Measurements from ENCODE around the gene KBTBD7. TPM values are rescaled to one million over a fixed set of nuclear protein-coding genes. Genes with fewer than 3 reads are reported as not detected.
A peak's percentile ranks its signal among the peaks of the same experiment; 100 is the strongest.

KBTBD7 gene
- total RNA-seq, 2 experiments from 2014 or later, result 10.7 to 10.8 TPM

DNA sequence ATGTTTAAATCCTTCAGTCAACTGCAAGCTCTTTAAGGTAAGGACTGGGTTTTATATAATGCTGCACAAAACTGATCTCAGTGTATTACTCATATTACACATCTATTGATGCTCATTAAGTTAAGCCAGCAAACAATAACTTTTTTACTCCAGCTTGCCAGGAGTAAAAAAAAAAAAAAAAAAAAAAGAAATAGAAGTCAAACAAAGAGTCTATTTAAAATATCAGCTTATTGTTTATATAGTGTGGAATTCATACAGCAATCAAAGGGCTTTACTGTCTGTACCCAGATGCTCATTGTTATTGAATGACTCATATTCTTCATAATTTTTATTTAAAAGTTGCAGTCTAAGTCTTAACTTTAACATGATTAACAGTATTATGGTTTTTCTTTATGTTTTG lies 21.8 kb upstream of the KBTBD7 start:
- H3K4me3 Mint-ChIP-seq, result no peak overlapping the region
- no peak for DNase-seq
- POLR2A ChIA-PET, result interaction anchor here (0.6 to 0.7 kb wide), 2 partner anchors 295 to 390 kb away, joined by 3 to 5 read pairs; no protein-coding TSS in a partner anchor
- CTCF ChIA-PET, result interaction anchor here (0.8 kb wide), 1 partner anchor 69 kb away, joined by 4 read pairs; no protein-coding TSS in a partner anchor
- no peaks in the 10 kb centered on the region for H3K4me1 Mint-ChIP-seq
- peaks cover 9% of the 10 kb centered on the region for H3K36me3 Mint-ChIP-seq (ENCODE audit: low read depth)
- H3K27me3 Mint-ChIP-seq, result no peaks in the 10 kb centered on the region
- H3K27ac Mint-ChIP-seq, result no peak overlapping the region
- H3K9me3 Mint-ChIP-seq, result peaks cover 2% of the 10 kb centered on the region

DNA sequence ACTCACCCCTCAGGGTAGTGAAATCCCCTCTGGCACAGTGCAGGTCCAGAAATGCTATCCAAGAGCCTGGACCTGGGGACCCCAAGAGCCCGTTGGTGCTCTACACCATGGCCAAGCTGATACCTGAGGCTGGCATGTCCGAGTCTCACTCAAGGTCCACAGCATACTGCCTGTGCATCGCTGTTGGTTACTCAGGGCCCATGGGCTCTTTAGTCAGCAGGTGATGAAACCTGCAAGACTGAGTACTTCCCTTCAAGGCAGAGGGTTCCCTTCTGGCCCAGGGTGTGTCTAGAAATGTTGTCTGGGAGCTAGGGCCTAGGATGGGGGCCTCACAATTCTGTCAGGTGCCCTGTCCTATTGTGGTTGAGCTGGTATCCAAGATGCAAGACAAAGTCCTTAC lies 19.6 kb upstream of the KBTBD7 start:
- CTCF ChIA-PET, result interaction anchor here (1.0 to 2.4 kb wide), 3 partner anchors 8 to 98 kb away, joined by 3 to 6 read pairs (median 3); no protein-coding TSS in a partner anchor
- Mint-ChIP-seq H3K4me1 (no peaks in the 10 kb centered on the region), H3K27ac (no peak overlapping the region), H3K27me3 (no peaks in the 10 kb centered on the region), H3K9me3 (peaks cover 3% of the 10 kb centered on the region), H3K36me3 (ENCODE audit: low read depth) (peaks cover 8% of the 10 kb centered on the region), H3K4me3 (no peak overlapping the region)
- no peak for DNase-seq
- POLR2A ChIA-PET, result no interaction called here

GRCh38 chr13:41213316-41213715 lies 18.9 kb upstream of the KBTBD7 start:
- ChIA-PET CTCF (interaction anchor here (1.0 to 2.4 kb wide), 3 partner anchors 9 to 97 kb away, joined by 3 to 6 read pairs (median 3); no protein-coding TSS in a partner anchor), POLR2A (no interaction called here)
- no peaks in the 10 kb centered on the region for H3K27me3 Mint-ChIP-seq
- peaks cover 8% of the 10 kb centered on the region for H3K36me3 Mint-ChIP-seq (ENCODE audit: low read depth)
- peaks cover 3% of the 10 kb centered on the region for H3K9me3 Mint-ChIP-seq
- H3K27ac Mint-ChIP-seq, result no peak overlapping the region
- H3K4me1 Mint-ChIP-seq, result no peaks in the 10 kb centered on the region
- no peak for DNase-seq
- H3K4me3 Mint-ChIP-seq, result no peak overlapping the region

DNA sequence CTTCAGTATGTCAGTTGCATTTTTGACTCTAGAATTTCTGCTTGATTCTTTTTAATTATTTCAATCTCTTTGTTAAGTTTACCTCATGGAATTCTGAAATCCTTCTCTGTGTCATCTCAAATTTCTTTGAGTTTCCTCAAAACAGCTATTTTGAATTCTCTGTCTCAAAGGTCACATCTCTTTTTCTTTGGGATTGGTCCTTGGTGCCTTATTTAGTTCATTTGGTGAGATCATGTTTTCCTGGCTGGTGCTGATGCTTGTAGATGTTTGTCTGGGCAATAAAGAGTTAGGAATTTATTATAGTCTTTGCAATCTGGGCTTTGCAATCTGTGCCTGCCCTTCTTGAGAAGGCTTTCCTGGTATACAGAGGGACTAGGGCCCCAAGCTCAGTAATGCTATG lies 18.5 kb upstream of the KBTBD7 start:
- H3K27ac Mint-ChIP-seq, result no peak overlapping the region
- DNase-seq, result no peak
- POLR2A ChIA-PET, result no interaction called here
- CTCF ChIA-PET, result interaction anchor here (1.0 to 2.4 kb wide), 2 partner anchors 9 to 76 kb away, joined by 3 to 6 read pairs; no protein-coding TSS in a partner anchor
- H3K4me3 Mint-ChIP-seq, result no peak overlapping the region
- peaks cover 8% of the 10 kb centered on the region for H3K36me3 Mint-ChIP-seq (ENCODE audit: low read depth)
- no peaks in the 10 kb centered on the region for H3K4me1 Mint-ChIP-seq
- H3K27me3 Mint-ChIP-seq, result no peaks in the 10 kb centered on the region
- peaks cover 3% of the 10 kb centered on the region for H3K9me3 Mint-ChIP-seq

DNA sequence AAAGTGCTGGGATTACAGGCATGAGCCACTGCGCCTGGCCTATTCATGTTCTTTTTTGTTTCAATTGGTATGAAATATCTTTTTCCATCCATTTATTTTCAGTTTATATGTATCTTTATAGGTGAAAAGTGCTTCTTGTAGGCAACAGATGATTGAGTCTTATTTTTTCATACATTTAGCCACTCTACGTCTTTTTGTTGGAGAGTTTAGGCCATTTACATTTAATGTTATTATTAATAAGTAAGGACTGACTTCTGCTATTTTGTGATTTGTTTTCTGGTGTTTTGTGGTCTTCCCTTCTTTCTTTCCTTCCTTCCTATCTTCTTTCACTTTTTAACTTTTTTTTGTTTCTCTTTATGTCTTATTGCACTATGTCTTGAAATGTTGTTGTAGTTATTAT lies 16.7 kb upstream of the KBTBD7 start:
- no peak for DNase-seq
- H3K36me3 Mint-ChIP-seq (ENCODE audit: low read depth), result peaks cover 7% of the 10 kb centered on the region
- H3K27me3 Mint-ChIP-seq, result no peaks in the 10 kb centered on the region
- ChIA-PET POLR2A (no interaction called here), CTCF (interaction anchor here (0.5 kb wide), 1 partner anchor 673 kb away, joined by 3 read pairs; no protein-coding TSS in a partner anchor)
- H3K9me3 Mint-ChIP-seq, result peaks cover 5% of the 10 kb centered on the region
- H3K4me3 Mint-ChIP-seq, result no peak overlapping the region
- no peaks in the 10 kb centered on the region for H3K4me1 Mint-ChIP-seq
- H3K27ac Mint-ChIP-seq, result no peak overlapping the region

- H3K4me3 Mint-ChIP-seq, result no peak overlapping the region
- ChIA-PET CTCF (no interaction called here), POLR2A (no interaction called here)
- DNase-seq, result no peak
- no peaks in the 10 kb centered on the region for H3K4me1 Mint-ChIP-seq
- H3K9me3 Mint-ChIP-seq, result peaks cover 5% of the 10 kb centered on the region
- H3K27ac Mint-ChIP-seq, result no peak overlapping the region
- peaks cover 4% of the 10 kb centered on the region for H3K36me3 Mint-ChIP-seq (ENCODE audit: low read depth)
- no peaks in the 10 kb centered on the region for H3K27me3 Mint-ChIP-seq
These were observed 12.1 kb upstream of the KBTBD7 start for GRCh38 chr13:41206467-41206866.

- Mint-ChIP-seq H3K4me1 (no peaks in the 10 kb centered on the region), H3K27me3 (no peaks in the 10 kb centered on the region), H3K4me3 (no peak overlapping the region), H3K36me3 (ENCODE audit: low read depth) (no peaks in the 10 kb centered on the region), H3K9me3 (peaks cover 2% of the 10 kb centered on the region), H3K27ac (no peak overlapping the region)
- ChIA-PET CTCF (interaction anchor here (0.9 kb wide), 1 partner anchor 31 kb away, joined by 3 read pairs; no protein-coding TSS in a partner anchor), POLR2A (no interaction called here)
- no peak for DNase-seq
These were observed 9.4 kb upstream of the KBTBD7 start for GRCh38 chr13:41203810-41204209.

DNA sequence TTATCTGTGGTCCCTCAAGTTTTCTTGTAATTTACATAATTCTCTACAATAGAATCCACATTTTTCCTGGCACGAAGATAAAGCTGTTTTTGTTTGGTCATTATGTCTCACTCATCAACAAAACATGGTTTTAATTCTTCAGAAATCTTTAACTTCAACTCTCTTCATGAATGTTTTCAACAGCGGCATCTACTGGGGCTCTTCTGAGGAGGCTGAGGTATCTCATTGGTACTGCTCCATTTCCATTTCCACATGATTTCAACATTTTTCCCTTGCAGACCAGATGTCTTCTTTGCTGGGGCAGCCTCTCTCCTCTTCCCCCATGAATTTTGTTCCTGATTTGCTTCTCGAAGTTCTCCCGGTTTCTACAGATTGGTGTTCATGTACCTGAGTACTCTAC lies 5.8 kb upstream of the KBTBD7 start:
- CTCF ChIA-PET, result no interaction called here
- H3K4me3 Mint-ChIP-seq, result no peak overlapping the region
- DNase-seq, result no peak
- H3K36me3 Mint-ChIP-seq (ENCODE audit: low read depth), result no peaks in the 10 kb centered on the region
- H3K9me3 Mint-ChIP-seq, result no peaks in the 10 kb centered on the region
- POLR2A ChIA-PET, result no interaction called here
- H3K27ac Mint-ChIP-seq, result no peak overlapping the region
- peaks cover 12% of the 10 kb centered on the region for H3K4me1 Mint-ChIP-seq
- no peaks in the 10 kb centered on the region for H3K27me3 Mint-ChIP-seq

GRCh38 chr13:41199526-41199925 lies 5.2 kb upstream of the KBTBD7 start:
- DNase-seq, result no peak
- ChIA-PET POLR2A (no interaction called here), CTCF (interaction anchor here (0.6 kb wide), 1 partner anchor 21 kb away, joined by 3 read pairs; no protein-coding TSS in a partner anchor)
- H3K9me3 Mint-ChIP-seq, result no peaks in the 10 kb centered on the region
- peaks cover 15% of the 10 kb centered on the region for H3K4me1 Mint-ChIP-seq
- no peak overlapping the region for H3K27ac Mint-ChIP-seq
- H3K27me3 Mint-ChIP-seq, result no peaks in the 10 kb centered on the region
- H3K4me3 Mint-ChIP-seq, result no peak overlapping the region
- H3K36me3 Mint-ChIP-seq (ENCODE audit: low read depth), result no peaks in the 10 kb centered on the region

DNA sequence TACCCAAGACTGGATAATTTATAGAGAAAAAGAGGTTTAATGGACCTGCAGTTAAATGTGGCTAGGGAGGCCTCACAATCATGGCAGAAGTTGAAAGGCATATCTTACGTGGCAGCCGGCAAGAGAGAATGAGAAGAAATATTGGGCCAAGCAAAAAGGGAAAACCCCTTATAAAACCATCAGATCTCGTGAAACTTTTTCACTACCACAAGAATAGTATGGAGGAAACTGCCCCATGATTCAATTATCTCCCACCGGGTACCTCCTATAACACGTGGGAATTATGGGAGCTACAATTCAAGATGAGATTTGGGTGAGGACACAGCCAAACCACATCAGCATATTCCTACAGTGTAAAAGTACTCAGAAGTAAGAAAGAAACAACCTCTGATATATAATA lies 4.7 kb upstream of the KBTBD7 start:
- ChIA-PET CTCF (interaction anchor here (0.6 to 1.2 kb wide), 2 partner anchors 22 to 41 kb away, joined by 3 read pairs; no protein-coding TSS in a partner anchor), POLR2A (no interaction called here)
- Mint-ChIP-seq H3K36me3 (ENCODE audit: low read depth) (peaks cover 1% of the 10 kb centered on the region), H3K27me3 (no peaks in the 10 kb centered on the region), H3K4me1 (peaks cover 18% of the 10 kb centered on the region), H3K4me3 (no peak overlapping the region), H3K27ac (no peak overlapping the region), H3K9me3 (no peaks in the 10 kb centered on the region)
- DNase-seq, result no peak

DNA sequence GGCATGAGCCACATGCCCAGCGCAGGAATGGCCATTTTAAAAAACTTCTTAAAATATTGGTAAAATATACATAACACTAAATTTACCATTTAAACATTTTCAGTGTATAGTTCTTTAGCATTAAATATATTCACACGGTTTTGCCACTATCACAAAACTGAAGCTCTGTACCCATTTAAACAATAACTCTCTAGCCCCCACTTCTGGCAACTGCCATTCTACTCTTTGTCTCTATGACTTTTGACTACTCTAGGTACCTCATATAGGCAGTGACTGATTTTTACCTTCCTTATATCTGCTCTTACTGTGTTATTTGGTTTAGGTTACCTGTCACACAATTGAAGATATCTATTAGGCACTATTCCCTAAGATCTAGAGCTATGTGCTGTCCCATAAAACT lies 2.3 kb upstream of the KBTBD7 start:
- Mint-ChIP-seq H3K36me3 (ENCODE audit: low read depth) (peaks cover 21% of the 10 kb centered on the region), H3K4me1 (peaks cover 40% of the 10 kb centered on the region), H3K27me3 (no peaks in the 10 kb centered on the region), H3K27ac (no peak overlapping the region), H3K4me3 (no peak overlapping the region), H3K9me3 (peaks cover 7% of the 10 kb centered on the region)
- CTCF ChIA-PET, result interaction anchor here (0.6 to 2.5 kb wide), 6 partner anchors 22 to 142 kb away, joined by 3 to 9 read pairs (median 3); no protein-coding TSS in a partner anchor
- DNase-seq, result peak; percentile 31
- POLR2A ChIA-PET, result no interaction called here

GRCh38 chr13:41196011-41196410 lies 1.6 kb upstream of the KBTBD7 start:
- no peaks in the 10 kb centered on the region for H3K27me3 Mint-ChIP-seq
- POLR2A ChIA-PET, result no interaction called here
- CTCF ChIA-PET, result interaction anchor here (0.6 to 2.5 kb wide), 6 partner anchors 23 to 327 kb away, joined by 3 to 9 read pairs (median 3); no protein-coding TSS in a partner anchor
- H3K4me1 Mint-ChIP-seq, result peaks cover 41% of the 10 kb centered on the region
- H3K27ac Mint-ChIP-seq, result no peak overlapping the region
- H3K4me3 Mint-ChIP-seq, result no peak overlapping the region
- no peak for DNase-seq
- H3K9me3 Mint-ChIP-seq, result peaks cover 7% of the 10 kb centered on the region
- peaks cover 24% of the 10 kb centered on the region for H3K36me3 Mint-ChIP-seq (ENCODE audit: low read depth)

DNA sequence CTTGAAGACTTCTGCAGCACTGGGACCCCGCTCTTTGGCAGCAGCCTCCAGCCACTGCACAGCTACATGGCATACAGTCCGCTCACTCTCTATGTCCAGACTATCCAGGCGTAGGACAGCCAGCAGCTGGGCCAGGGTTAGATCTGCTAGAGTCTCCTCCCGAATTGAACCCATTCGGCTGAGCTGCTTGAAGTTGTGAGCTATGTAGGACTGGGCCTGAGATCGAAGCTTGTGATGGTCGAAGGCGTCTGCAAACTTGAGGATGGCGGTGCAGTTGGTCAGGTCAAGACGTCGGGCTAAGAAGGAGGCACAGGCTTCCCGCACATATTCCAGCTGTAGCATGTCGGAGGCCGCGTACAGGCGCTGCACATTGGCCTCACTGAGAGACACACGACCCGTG lies 900 bp downstream of the KBTBD7 start:
- Mint-ChIP-seq H3K27ac (peak overlapping the region; percentile 93), H3K4me1 (peaks cover 45% of the 10 kb centered on the region), H3K4me3 (peak overlapping the region; percentile 94), H3K27me3 (no peaks in the 10 kb centered on the region), H3K9me3 (peaks cover 14% of the 10 kb centered on the region), H3K36me3 (ENCODE audit: low read depth) (peaks cover 42% of the 10 kb centered on the region)
- no peak for DNase-seq
- ChIA-PET POLR2A (no interaction called here), CTCF (no interaction called here)

DNA sequence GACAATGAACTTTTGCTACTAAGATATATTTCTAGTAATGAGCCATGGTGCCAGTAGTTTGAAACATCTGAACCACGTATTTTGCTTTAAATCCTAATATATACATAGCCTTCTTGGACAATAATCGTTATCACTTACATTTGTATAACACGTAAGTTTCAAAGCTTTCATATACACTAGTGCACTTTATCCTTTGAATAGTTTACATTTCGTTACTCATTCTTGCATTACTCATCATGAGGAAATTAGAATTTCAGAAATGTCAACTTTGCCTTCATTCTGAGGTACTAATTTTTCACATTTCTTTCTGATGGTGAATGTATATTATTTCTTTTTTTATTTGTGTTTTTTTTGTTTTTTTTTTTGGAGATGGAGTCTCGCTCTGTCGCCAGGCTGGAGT lies 5.8 kb downstream of the KBTBD7 start:
- Mint-ChIP-seq H3K4me1 (peaks cover 23% of the 10 kb centered on the region), H3K4me3 (no peak overlapping the region), H3K27me3 (no peaks in the 10 kb centered on the region), H3K9me3 (peaks cover 14% of the 10 kb centered on the region), H3K36me3 (ENCODE audit: low read depth) (peaks cover 39% of the 10 kb centered on the region), H3K27ac (no peak overlapping the region)
- DNase-seq, result no peak
- POLR2A ChIA-PET, result no interaction called here
- CTCF ChIA-PET, result no interaction called here
